T-helper 2 cell treated with Interferon-gamma antibody and Interleukin-4, amounts not matched to agents 5 μg/mL and 100 μg/mL, for 36 hours (primary cell): ENCODE measurements around the gene HEATR9.

ENCODE experiments used
- DNase-seq: peaks from one replicate; pipeline ENCODE4 v3.0.0; 2021; ENCODE audit warnings: low spot score
- H3K27ac Mint-ChIP-seq: one replicate; pipeline ENCODE4 v1.8.0; 2021; ENCODE audit warnings: mild to moderate bottlenecking, mixed read lengths
- H3K27me3 Mint-ChIP-seq: one replicate; pipeline ENCODE4 v1.8.0; 2021; ENCODE audit warnings: low read depth, mixed read lengths
- H3K36me3 Mint-ChIP-seq: one replicate; pipeline ENCODE4 v1.8.0; 2021; ENCODE audit warnings: low read depth, mixed read lengths
- H3K4me1 Mint-ChIP-seq: one replicate; pipeline ENCODE4 v1.8.0; 2021; ENCODE audit warnings: low read depth, mixed read lengths
- H3K4me3 Mint-ChIP-seq: one replicate; pipeline ENCODE4 v1.8.0; 2022; ENCODE audit warnings: mild to moderate bottlenecking, moderate library complexity, mixed read lengths
- H3K9me3 Mint-ChIP-seq: one replicate; pipeline ENCODE4 v1.8.0; 2021; ENCODE audit warnings: mixed read lengths

The HEATR9 gene

DNA sequence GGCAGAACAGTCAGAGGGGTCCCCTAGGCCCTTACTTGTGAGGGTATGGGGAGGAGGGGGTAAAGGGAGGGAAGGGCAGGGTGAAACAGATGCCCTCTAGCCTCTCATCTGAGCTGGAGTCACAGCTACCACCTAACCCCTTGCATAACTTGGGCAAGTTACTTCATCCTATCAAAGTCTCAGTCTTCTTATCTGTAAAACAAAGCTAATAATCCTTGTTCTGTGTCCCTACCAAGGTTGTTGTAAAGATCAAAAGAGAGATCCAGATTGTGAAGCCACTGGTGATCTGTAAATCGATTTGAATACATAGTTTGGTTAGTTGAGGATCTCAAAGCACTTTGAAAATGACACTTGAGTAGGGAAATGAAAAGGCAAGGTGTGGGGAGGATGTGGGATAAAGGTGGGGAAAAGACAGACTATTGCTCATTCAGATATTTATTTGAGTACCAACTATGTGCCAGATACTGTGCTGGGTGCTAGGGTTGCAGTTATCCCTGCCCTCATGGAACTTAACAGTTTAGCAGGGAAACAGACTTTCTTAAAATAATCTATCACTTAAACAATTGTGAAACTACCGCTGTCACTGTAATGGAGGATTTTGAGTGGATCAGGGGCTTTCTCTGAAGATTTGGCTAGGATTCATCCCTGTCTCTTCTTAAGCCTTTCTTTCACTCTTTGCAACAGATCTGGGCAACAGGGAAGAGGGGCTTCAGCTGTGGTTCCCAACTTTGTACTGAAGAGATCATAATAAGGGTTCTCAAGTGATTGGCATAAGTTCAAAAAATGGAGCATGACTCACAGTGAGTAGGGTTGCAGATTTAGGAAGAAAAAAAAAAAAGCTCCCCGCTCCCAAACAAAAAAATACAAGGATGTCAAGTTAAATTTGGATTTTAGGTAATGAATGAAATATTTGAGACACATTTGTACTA lies 3.0 kb downstream of the HEATR9 start:
- no peak for DNase-seq
- Mint-ChIP-seq H3K9me3 (no peaks in the 10 kb centered on the region), H3K4me3 (no peak overlapping the region)

GRCh38 chr17:35864853-35865252 lies 3.8 kb downstream of the HEATR9 start:
- Mint-ChIP-seq H3K27me3 (no peaks in the 10 kb centered on the region), H3K4me1 (peaks cover 17% of the 10 kb centered on the region), H3K9me3 (no peaks in the 10 kb centered on the region), H3K4me3 (no peak overlapping the region), H3K27ac (no peak overlapping the region), H3K36me3 (no peaks in the 10 kb centered on the region)
- DNase-seq = no peak

More for the DNA sequence above, 3.0 kb downstream of the HEATR9 start:
- no peak overlapping the region for H3K27ac Mint-ChIP-seq
- H3K27me3 Mint-ChIP-seq = no peaks in the 10 kb centered on the region
- H3K36me3 Mint-ChIP-seq = no peaks in the 10 kb centered on the region
- H3K4me1 Mint-ChIP-seq = peaks cover 17% of the 10 kb centered on the region

GRCh38 chr17:35856603-35857002 lies 12.1 kb downstream of the HEATR9 start:
- H3K27ac Mint-ChIP-seq = no peak overlapping the region
- DNase-seq = no peak

DNA sequence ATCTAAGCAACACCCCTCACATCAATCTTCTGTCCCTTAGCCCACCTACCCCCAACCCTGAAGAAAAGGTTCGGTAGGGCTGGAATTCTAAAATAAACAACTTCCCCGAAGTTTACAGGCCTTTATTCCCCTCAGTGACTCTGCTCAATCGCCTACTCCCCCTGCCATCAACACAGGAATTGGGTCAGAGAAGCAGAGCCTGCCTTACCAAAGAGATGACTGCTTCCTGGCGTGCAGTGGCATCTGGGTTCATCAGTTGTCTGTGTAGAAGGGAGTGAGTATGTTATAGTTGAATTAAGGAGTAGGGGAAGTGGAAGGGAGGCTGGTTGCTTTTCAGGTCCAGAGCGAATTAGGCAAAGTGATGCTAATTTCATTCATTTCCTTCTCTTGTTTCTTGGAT lies 12.7 kb downstream of the HEATR9 start:
- Mint-ChIP-seq H3K4me3 (no peak overlapping the region), H3K9me3 (no peaks in the 10 kb centered on the region), H3K27me3 (no peaks in the 10 kb centered on the region), H3K4me1 (peaks cover 4% of the 10 kb centered on the region), H3K27ac (no peak overlapping the region), H3K36me3 (peaks cover 13% of the 10 kb centered on the region)
- DNase-seq = no peak

More at GRCh38 chr17:35856603-35857002, 12.1 kb downstream of the HEATR9 start:
- H3K4me1 Mint-ChIP-seq = peaks cover 4% of the 10 kb centered on the region
- no peak overlapping the region for H3K4me3 Mint-ChIP-seq
- peaks cover 7% of the 10 kb centered on the region for H3K36me3 Mint-ChIP-seq
- no peaks in the 10 kb centered on the region for H3K9me3 Mint-ChIP-seq
- no peaks in the 10 kb centered on the region for H3K27me3 Mint-ChIP-seq

DNA sequence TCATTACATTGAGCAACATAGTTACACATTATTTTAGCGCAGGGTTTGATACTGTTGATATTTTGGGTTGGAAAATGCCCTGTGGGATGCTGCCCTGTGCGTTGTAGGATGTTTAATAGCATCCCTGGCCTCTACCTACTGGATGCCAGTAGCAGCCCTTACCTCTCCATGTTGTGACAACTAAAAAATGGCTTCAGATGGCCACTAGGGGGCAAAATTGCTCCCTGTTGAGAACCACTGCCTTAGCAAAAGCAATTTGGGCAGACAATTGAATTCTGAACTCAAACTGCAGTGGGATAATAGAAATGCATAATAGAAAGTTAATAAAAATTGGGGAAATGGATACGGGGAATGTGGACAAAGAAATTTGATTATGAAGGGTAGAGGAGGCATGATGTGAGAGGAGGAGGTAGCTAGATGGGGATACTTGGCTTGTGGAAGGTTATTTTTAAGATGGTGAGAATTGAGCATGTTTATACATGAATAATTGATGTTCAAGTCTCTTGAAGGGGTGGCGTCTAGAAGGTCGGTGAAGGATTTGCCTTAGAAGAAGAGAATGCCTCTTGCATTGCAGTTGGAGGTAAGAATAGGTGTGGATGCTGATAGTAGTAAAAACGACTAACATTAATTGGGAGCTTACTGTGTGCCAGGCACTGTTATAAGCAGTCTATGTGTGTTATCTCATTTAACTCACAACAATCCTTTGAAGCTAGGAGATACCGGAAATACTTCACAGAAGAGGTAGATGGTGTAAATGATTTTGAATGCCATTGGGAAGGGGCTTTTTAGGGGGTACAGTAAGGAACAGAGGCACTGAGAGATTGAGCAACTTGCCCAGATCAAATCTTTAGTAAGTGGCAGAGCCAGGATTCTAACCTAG lies 19.0 kb downstream of the HEATR9 start:
- H3K4me1 Mint-ChIP-seq = peaks cover 4% of the 10 kb centered on the region
- no peaks in the 10 kb centered on the region for H3K27me3 Mint-ChIP-seq
- no peak overlapping the region for H3K27ac Mint-ChIP-seq
- H3K9me3 Mint-ChIP-seq = no peaks in the 10 kb centered on the region
- peak; percentile 42 for DNase-seq
- H3K36me3 Mint-ChIP-seq = peaks cover 44% of the 10 kb centered on the region
- no peak overlapping the region for H3K4me3 Mint-ChIP-seq

GRCh38 chr17:35847633-35848373 lies 20.9 kb downstream of the HEATR9 start:
- Mint-ChIP-seq H3K4me1 (peaks cover 4% of the 10 kb centered on the region), H3K36me3 (peaks cover 52% of the 10 kb centered on the region), H3K9me3 (no peaks in the 10 kb centered on the region), H3K27ac (no peak overlapping the region), H3K4me3 (no peak overlapping the region), H3K27me3 (no peaks in the 10 kb centered on the region)
- no peak for DNase-seq

DNA sequence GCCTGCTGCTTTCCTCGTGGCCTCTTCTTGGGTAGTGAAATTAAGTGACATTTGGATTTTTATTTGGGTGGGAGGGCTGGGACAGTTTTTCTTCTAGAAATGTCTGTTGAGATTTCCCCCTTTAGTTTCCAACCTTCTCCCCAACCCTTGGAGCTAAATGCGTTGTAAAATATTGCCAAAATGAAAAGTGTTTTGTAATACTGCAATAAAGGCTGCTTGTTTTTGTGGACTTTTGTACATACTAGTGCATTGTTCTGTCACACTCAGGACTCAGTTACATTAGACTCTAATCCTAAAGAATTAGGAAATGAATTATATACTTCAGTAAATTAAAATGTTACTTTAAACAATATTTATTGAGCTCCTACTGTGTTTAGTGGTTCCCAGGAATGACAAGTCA lies 21.7 kb downstream of the HEATR9 start:
- no peaks in the 10 kb centered on the region for H3K9me3 Mint-ChIP-seq
- no peaks in the 10 kb centered on the region for H3K27me3 Mint-ChIP-seq
- peaks cover 4% of the 10 kb centered on the region for H3K4me1 Mint-ChIP-seq
- H3K36me3 Mint-ChIP-seq = peaks cover 59% of the 10 kb centered on the region
- no peak overlapping the region for H3K27ac Mint-ChIP-seq
- no peak overlapping the region for H3K4me3 Mint-ChIP-seq
- DNase-seq = no peak

DNA sequence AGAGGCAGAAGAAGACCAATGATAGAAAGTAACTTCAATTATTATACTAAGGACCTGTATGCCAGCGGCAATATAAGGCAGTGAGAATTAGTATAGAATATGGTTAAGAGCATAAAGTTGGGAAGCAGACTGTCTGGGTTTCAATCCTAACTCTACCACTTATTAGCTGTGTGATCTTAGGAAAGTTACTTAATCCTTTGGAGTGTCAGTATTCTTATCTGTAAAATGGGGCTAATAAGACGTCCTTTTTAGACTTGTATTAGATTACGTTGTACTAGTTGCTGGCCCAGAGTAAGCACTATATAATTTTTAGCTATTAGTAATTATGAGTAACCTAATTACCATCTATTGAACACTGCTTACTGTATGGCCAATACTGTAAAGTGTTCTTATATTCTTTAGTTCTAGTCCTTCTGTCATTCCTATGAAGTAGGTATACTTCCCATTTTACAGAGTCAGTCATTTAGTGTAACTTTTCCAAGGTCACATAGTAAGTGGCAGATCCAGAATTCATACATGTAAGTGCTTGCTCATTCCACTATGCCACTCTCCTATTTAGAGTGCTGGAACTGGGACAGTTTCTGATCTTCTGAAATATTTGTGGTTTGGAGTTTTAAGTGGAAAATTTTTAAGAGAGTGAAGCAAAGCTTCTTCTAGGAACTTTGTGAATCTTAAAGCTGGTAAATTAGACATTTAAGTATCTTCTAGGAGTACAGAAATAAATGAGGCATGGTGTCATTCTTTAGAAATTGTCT lies 22.5 kb downstream of the HEATR9 start:
- Mint-ChIP-seq H3K9me3 (no peaks in the 10 kb centered on the region), H3K4me3 (no peak overlapping the region), H3K4me1 (peaks cover 4% of the 10 kb centered on the region), H3K27ac (no peak overlapping the region), H3K36me3 (peaks cover 62% of the 10 kb centered on the region), H3K27me3 (no peaks in the 10 kb centered on the region)
- no peak for DNase-seq

- H3K4me3 Mint-ChIP-seq = no peak overlapping the region
- H3K27ac Mint-ChIP-seq = no peak overlapping the region
- no peak for DNase-seq
- no peaks in the 10 kb centered on the region for H3K27me3 Mint-ChIP-seq
- H3K9me3 Mint-ChIP-seq = no peaks in the 10 kb centered on the region
- H3K4me1 Mint-ChIP-seq = peaks cover 1% of the 10 kb centered on the region
- H3K36me3 Mint-ChIP-seq = peaks cover 63% of the 10 kb centered on the region
Measured at GRCh38 chr17:35844547-35844946, 24.1 kb downstream of the HEATR9 start.

DNA sequence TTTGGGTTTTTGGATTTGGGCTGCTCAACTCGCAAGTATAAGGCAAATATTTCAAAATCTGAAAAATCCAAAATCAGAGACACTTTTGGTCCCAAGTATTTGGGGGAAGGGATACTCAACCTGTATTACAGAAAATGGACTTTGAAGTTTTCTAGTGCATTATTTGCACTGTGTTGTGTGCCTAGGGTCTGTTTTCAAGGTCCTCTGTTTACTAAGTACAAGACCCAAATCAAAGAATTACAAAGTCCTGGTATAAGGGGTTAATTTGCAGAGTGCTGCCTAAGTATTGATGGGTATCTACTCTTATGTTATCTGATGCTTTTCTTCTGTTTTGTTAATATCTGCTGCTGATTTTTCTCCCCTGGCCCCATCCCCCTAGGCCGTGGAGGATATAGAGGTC lies 25.0 kb downstream of the HEATR9 start:
- no peaks in the 10 kb centered on the region for H3K4me1 Mint-ChIP-seq
- no peaks in the 10 kb centered on the region for H3K27me3 Mint-ChIP-seq
- no peaks in the 10 kb centered on the region for H3K9me3 Mint-ChIP-seq
- no peak overlapping the region for H3K4me3 Mint-ChIP-seq
- peaks cover 63% of the 10 kb centered on the region for H3K36me3 Mint-ChIP-seq
- no peak for DNase-seq
- H3K27ac Mint-ChIP-seq = no peak overlapping the region

DNA sequence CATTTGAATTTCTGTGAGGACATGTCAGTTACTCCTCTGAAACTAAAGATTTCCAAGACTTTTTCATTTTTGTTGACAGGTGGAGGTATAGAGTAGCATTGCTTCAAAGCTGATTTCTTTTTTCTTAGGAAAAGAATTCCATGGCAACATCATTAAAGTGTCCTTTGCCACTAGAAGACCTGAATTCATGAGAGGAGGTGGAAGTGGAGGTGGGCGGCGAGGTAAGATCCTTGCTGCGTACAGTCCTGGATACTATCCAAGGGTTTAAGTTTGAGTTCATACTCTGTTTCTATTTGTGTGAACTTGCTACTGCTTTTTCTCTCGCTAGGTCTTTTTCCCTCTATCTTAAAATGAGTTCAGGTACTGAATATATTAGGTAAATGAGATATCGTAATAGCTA lies 26.5 kb downstream of the HEATR9 start:
- no peak overlapping the region for H3K27ac Mint-ChIP-seq
- peaks cover 59% of the 10 kb centered on the region for H3K36me3 Mint-ChIP-seq
- no peaks in the 10 kb centered on the region for H3K27me3 Mint-ChIP-seq
- H3K9me3 Mint-ChIP-seq = no peaks in the 10 kb centered on the region
- no peaks in the 10 kb centered on the region for H3K4me1 Mint-ChIP-seq
- no peak for DNase-seq
- no peak overlapping the region for H3K4me3 Mint-ChIP-seq

DNA sequence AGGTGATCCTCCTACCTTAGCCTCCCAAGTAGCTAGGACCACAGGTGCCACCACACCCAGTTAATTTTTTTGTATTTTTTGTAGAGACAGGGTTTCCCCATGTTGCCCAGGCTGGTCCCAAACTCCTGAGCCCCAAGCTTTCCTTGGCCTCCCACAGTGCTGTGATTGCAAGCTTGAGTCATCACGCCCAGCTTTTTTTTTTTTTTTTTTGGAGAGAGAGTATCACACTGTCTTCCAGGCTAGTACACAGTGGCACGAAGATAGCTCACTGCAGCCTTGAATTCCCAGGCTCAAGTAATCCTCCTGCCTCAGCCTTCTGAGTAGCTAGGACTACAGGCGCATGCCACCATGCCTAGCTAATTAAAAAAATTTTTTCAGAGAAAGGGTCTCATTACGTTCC lies 27.2 kb downstream of the HEATR9 start:
- no peaks in the 10 kb centered on the region for H3K27me3 Mint-ChIP-seq
- no peaks in the 10 kb centered on the region for H3K4me1 Mint-ChIP-seq
- H3K36me3 Mint-ChIP-seq = peaks cover 56% of the 10 kb centered on the region
- no peak overlapping the region for H3K27ac Mint-ChIP-seq
- H3K9me3 Mint-ChIP-seq = no peaks in the 10 kb centered on the region
- DNase-seq = no peak
- no peak overlapping the region for H3K4me3 Mint-ChIP-seq

GRCh38 chr17:35841101-35841500 lies 27.6 kb downstream of the HEATR9 start:
- no peaks in the 10 kb centered on the region for H3K27me3 Mint-ChIP-seq
- H3K4me3 Mint-ChIP-seq = no peak overlapping the region
- peaks cover 59% of the 10 kb centered on the region for H3K36me3 Mint-ChIP-seq
- H3K9me3 Mint-ChIP-seq = no peaks in the 10 kb centered on the region
- no peaks in the 10 kb centered on the region for H3K4me1 Mint-ChIP-seq
- H3K27ac Mint-ChIP-seq = no peak overlapping the region
- no peak for DNase-seq
